Measurements from ENCODE around the gene PLEKHG5.
"Not testable (repeated sequence)": the region's sequence is repeated elsewhere in the genome, so short reads cannot be mapped to it uniquely, and the experiment has no call there.

The PLEKHG5 gene

DNA sequence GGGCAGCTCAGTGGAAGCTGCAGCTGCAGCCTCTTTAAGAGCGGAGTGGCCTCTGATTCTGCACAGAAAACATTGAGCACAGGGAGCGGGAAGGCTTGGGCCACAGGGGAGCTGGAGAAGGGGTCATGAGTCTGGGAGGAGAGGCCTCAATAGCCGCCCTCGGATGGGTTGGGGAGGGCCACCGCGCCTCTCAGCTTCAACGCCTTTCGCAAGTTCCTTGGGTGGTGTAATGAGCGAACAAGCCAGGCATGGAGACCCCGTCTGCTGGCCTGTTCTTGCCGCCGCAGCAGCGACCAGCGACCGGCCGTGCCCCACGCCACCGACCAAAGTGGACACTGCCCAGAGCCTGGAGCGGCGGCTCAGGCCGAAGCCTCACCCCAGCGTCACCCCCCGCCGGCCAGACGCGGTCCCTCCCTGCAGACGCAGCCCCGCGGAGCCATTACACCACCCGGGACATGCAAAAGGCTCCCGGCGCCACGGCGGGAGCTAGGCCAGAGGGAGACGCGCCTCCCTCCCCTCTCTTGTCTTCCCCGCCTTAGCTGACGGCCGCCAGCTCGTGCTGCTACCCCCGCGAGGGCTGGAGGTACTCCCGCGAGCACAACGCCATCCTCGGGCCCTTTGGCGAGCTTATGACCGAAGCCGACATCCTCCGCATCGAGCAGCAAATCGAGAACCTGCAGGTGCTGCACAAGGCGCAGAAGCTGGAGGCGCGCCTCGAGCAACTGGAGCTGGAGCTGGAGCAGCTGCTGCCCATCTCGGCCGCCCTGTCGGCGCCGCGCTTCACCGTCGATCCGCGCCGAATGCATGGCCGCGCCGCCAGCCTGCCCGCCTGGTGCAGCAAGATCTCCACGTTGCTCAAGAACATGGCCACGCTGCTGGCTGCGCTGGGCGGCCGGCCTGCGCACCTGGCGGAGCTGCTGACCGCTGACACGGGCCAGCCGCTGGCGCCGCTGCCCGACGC lies 37.3 kb downstream of the PLEKHG5 start:
- not testable (repeated sequence) for H3K36me3 ChIP-seq (ENCODE audit: insufficient read depth, low read length); H3K9me3 ChIP-seq (replicated peaks; ENCODE audit: low read length); H3K4me1 ChIP-seq (ENCODE audit: control insufficient read depth, insufficient read depth, low read length); H3K4me3 ChIP-seq (ENCODE audit: low read length); H3K9ac ChIP-seq (ENCODE audit: low read depth, low read length)
- Histone ChIP-seq H3K4me2 (ENCODE audit: low read length) (peak overlapping the region; percentile 31), H3K27me3 (ENCODE audit: control insufficient read depth, insufficient read depth, low read length) (peaks cover 71% of the 10 kb centered on the region)

DNA sequence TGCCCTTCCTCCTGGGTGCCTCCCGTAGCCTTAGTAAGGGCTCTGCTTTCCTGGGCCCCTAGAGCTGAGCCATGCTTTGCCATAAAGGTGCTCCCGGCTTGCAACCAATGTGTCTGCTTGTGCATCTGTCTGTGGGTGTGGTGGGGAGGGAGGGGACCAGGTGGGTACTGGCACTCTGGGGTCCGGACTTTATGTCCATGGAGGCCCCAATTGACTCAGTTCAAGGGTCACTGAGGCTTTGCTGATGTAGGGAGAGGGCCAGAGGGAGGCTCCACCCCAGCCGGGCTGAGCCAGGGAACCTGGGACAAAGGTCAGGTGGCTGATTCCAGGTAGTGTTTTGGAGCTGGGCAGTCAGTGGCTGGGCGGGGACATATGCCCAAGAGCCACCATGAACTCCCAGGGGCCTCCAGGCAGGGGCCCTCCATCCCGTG lies 40.5 kb downstream of the PLEKHG5 start:
- H3K36me3 ChIP-seq (ENCODE audit: insufficient read depth, low read length), result no peaks in the 10 kb centered on the region
- H3K9me3 ChIP-seq (replicated peaks; ENCODE audit: low read length), result no peaks in the 10 kb centered on the region
- peaks cover 80% of the 10 kb centered on the region for H3K27me3 ChIP-seq (ENCODE audit: control insufficient read depth, insufficient read depth, low read length)
- H3K4me3 ChIP-seq (ENCODE audit: low read length), result no peak overlapping the region
- H3K4me2 ChIP-seq (ENCODE audit: low read length), result no peak overlapping the region
- peaks cover 3% of the 10 kb centered on the region for H3K4me1 ChIP-seq (ENCODE audit: control insufficient read depth, insufficient read depth, low read length)
- H3K9ac ChIP-seq (ENCODE audit: low read depth, low read length), result no peak overlapping the region

DNA sequence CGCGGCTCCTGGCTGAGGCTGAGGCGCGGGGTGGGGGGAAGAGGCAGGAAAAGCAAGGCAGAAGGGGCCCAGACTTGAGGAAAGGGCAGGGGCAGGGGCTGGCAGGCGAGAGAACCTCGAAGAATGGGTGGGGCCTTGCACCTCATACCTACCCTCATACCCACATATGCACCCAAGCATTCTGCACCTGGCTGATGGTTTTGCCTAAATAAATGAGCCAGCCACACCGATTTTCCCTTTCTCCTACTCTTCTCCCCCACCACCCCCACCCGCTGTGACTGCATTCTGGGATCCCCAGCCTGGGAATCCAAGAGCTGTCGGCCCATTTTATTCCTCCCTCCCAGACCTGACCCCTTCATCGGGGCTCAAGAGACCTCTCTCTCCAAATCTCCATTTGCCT lies 41.0 kb downstream of the PLEKHG5 start:
- H3K9me3 ChIP-seq (replicated peaks; ENCODE audit: low read length); H3K4me3 ChIP-seq (ENCODE audit: low read length); H3K9ac ChIP-seq (ENCODE audit: low read depth, low read length); H3K4me1 ChIP-seq (ENCODE audit: control insufficient read depth, insufficient read depth, low read length); H3K36me3 ChIP-seq (ENCODE audit: insufficient read depth, low read length); H3K4me2 ChIP-seq (ENCODE audit: low read length): not testable (repeated sequence)
- H3K27me3 ChIP-seq (ENCODE audit: control insufficient read depth, insufficient read depth, low read length), result peaks cover 76% of the 10 kb centered on the region

DNA sequence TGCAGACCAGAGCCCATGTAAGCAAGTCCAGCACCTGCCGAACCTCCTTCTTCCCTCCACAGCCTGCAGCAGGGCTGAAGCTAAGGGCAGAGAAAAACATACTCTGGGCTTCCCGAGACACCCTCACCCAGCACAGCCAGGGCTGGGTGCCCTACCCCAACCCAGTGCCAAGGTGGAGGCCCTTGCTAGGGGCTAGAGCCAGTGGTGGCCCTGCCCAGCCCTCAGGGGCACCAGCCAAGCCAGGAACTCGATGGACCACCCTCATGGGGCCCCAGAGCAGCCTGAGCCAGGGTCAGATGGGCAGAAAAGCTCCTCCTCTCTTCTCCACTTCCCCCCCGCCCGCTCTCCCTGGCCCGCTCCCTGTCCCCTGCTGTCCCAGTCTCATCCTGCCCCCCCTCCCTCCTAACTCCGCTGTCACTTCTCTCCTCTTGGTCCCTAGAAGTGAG lies 41.4 kb downstream of the PLEKHG5 start:
- Histone ChIP-seq H3K9me3 (replicated peaks; ENCODE audit: low read length) (no peaks in the 10 kb centered on the region), H3K4me2 (ENCODE audit: low read length) (no peak overlapping the region), H3K9ac (ENCODE audit: low read depth, low read length) (no peak overlapping the region), H3K27me3 (ENCODE audit: control insufficient read depth, insufficient read depth, low read length) (peaks cover 71% of the 10 kb centered on the region), H3K36me3 (ENCODE audit: insufficient read depth, low read length) (no peaks in the 10 kb centered on the region), H3K4me1 (ENCODE audit: control insufficient read depth, insufficient read depth, low read length) (no peaks in the 10 kb centered on the region), H3K4me3 (ENCODE audit: low read length) (no peak overlapping the region)

DNA sequence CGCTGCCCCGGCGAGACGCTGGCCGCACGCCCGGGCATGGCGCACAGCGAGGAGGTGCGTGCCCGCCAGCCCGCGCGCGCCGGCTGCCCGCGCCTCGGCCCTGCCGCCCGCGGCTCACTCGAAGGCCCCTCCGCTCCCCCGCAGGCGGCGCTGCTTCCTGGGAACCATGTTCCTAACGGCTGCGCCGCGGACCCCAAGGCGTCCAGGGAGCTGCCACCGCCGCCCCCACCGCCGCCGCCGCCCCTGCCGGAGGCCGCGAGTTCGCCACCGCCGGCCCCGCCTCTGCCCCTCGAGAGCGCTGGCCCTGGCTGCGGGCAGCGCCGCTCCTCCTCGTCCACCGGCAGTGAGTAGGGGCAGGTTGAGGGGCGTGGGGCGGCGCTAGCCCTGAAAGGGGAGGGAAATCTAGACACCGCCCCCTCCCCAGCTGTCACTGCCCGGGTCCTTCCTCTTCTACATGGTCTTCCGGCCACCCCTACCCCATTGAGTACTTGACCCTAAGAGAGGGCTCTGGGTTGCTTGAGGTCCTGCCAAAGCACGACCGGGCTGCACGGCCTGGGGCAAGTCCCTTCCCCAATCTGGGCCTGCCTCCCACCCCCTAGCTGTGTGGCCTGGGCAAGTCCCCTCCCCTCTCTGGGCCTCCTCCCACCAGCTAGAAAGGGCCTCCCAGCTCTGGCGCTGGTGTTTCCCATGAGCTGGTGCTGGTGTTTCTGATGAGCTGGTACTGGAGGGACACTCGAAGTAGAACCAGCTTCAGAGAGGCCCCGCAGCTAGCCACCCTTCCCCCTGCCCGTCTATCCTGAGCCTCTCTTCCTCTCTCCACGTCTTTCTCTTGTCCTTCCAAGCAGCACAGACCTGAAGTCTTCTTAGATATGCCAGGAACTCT lies 42.5 kb downstream of the PLEKHG5 start:
- H3K9ac ChIP-seq (ENCODE audit: low read depth, low read length), result no peak overlapping the region
- no peak overlapping the region for H3K4me2 ChIP-seq (ENCODE audit: low read length)
- H3K4me3 ChIP-seq (ENCODE audit: low read length), result no peak overlapping the region
- no peaks in the 10 kb centered on the region for H3K36me3 ChIP-seq (ENCODE audit: insufficient read depth, low read length)
- no peaks in the 10 kb centered on the region for H3K4me1 ChIP-seq (ENCODE audit: control insufficient read depth, insufficient read depth, low read length)
- no peaks in the 10 kb centered on the region for H3K9me3 ChIP-seq (replicated peaks; ENCODE audit: low read length)
- H3K27me3 ChIP-seq (ENCODE audit: control insufficient read depth, insufficient read depth, low read length), result peaks cover 72% of the 10 kb centered on the region

DNA sequence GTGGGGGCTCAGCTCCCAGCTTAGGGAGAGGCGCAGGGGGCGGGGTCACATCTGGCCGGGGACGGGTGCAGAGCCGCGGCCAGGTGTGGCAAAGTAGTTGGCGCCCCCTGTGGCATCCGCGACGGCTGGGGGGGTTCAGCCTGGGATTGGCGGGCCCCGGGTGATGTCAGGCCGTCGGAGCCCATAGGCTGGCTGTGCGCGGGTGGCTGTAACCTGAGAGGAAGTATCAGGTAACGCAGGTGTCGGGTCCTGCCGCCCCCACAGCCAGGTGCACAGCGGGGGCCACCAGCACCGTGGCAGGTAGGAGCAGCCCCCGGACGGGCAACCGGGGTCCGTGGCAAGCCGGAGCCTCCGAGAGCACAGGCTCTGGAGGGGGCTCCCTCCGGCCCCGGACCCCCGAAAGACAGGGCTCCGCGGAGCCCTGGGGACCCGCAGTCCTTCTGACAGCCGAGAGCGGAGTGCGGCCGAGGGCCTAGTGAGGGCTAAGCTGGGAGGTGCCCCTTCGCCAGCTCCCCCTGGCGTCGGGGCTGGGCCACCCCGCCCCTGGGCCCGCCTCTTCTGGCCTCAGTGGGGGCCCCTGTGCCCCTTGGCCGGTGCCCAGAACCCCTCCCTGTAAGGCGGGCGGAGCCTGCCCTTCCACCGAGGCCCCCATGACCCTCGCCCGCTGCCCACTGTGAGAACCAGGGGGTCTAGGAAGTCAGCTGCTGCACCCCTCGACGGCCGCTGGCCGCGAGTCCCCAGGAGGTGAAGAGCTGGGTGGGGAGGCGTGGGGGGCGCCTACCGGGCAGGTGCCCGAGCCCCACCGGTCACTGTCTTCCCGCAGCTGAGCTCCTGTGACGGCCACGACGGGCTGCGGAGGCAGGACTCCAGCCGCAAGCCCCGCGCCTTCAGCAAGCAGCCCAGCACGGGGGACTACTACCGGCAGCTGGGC lies 43.4 kb downstream of the PLEKHG5 start:
- H3K9me3 ChIP-seq (replicated peaks; ENCODE audit: low read length), result no peaks in the 10 kb centered on the region
- H3K27me3 ChIP-seq (ENCODE audit: control insufficient read depth, insufficient read depth, low read length), result peaks cover 67% of the 10 kb centered on the region
- no peaks in the 10 kb centered on the region for H3K36me3 ChIP-seq (ENCODE audit: insufficient read depth, low read length)
- no peaks in the 10 kb centered on the region for H3K4me1 ChIP-seq (ENCODE audit: control insufficient read depth, insufficient read depth, low read length)
- H3K4me2 ChIP-seq (ENCODE audit: low read length), result no peak overlapping the region
- no peak overlapping the region for H3K9ac ChIP-seq (ENCODE audit: low read depth, low read length)
- no peak overlapping the region for H3K4me3 ChIP-seq (ENCODE audit: low read length)

DNA sequence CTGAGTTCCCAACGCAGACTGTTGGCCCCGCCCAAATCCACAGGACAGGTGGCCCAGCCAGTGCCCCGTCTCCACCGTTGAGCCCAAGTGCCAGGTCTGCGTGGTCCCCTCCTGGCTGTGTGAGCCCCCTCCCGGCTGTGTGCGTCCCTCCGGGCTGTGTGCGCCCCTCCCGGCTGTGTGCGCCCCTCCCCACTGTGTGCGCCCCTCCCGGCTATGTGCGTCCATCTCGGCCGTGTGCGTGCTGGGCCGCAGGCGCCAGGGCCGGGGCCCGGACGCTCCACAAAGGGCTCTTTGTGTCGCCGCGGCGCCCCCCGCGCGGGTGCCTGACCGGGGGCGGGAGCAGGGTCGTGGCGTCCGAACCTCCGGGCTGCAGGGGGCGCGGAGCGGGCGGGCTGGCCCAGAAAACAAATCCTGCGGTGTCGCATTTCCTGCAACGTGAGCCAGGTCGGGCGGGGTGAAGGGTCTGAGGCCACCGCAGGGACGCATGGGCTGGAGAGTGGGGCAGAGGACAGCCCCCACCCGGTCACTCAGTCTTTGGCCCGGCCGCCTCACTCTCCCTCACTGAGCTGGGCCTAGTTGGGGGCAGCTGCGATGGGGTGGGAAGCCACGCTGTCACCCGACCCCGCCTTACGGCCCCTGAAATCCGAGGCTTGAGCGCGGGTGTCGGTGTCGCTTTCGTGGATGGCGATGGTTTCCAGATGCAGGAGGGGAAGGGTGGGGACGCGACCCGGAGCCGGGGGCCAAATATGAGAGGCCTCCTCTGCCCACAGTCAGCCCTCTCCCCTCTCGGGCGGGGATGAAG lies 44.2 kb downstream of the PLEKHG5 start:
- Histone ChIP-seq H3K4me3 (ENCODE audit: low read length) (no peak overlapping the region), H3K9me3 (replicated peaks; ENCODE audit: low read length) (no peaks in the 10 kb centered on the region), H3K36me3 (ENCODE audit: insufficient read depth, low read length) (no peaks in the 10 kb centered on the region), H3K27me3 (ENCODE audit: control insufficient read depth, insufficient read depth, low read length) (peaks cover 62% of the 10 kb centered on the region), H3K9ac (ENCODE audit: low read depth, low read length) (no peak overlapping the region), H3K4me1 (ENCODE audit: control insufficient read depth, insufficient read depth, low read length) (no peaks in the 10 kb centered on the region), H3K4me2 (ENCODE audit: low read length) (no peak overlapping the region)

DNA sequence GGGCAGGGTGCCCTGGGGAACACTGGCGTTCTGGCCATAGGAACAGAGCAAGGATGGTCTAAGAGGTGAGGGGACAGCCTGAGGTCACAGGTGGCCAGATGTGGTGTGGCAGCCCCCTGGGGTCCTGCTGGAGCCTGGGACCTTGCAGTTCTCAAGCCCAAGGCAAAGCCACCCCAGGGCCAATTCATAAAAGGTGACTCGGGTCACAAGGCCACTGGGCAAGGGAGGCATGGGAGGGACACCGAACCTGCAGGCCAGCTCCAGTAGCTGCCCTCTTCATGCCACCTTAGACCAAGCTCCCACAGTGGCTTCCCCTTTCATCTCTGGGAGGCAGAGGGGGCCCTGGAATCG lies 44.8 kb downstream of the PLEKHG5 start:
- Histone ChIP-seq H3K9me3 (replicated peaks; ENCODE audit: low read length) (no peaks in the 10 kb centered on the region), H3K27me3 (ENCODE audit: control insufficient read depth, insufficient read depth, low read length) (peaks cover 62% of the 10 kb centered on the region), H3K4me1 (ENCODE audit: control insufficient read depth, insufficient read depth, low read length) (no peaks in the 10 kb centered on the region), H3K4me3 (ENCODE audit: low read length) (no peak overlapping the region), H3K9ac (ENCODE audit: low read depth, low read length) (no peak overlapping the region), H3K4me2 (ENCODE audit: low read length) (no peak overlapping the region), H3K36me3 (ENCODE audit: insufficient read depth, low read length) (no peaks in the 10 kb centered on the region)

DNA sequence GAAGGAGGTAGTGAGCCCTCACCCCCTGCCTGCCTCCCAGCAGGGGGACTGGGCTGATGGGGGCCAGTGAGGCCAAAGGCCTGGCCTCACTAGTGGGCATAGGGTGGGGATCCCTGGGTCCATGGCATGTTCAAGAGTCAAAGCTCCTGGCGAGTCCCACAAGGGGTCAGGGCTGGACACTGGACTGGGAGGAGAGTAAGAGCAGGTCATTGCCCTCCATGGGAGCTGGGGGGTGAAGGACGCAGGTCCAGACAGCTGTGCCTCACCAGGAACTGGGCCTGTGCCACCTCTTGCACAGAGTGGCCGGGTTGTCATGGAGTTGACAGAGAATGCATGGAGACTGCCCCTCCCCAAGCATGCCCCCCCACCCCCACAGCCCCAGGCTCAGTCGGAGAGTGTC lies 45.5 kb downstream of the PLEKHG5 start:
- H3K4me2 ChIP-seq (ENCODE audit: low read length); H3K36me3 ChIP-seq (ENCODE audit: insufficient read depth, low read length); H3K4me1 ChIP-seq (ENCODE audit: control insufficient read depth, insufficient read depth, low read length); H3K4me3 ChIP-seq (ENCODE audit: low read length); H3K9ac ChIP-seq (ENCODE audit: low read depth, low read length); H3K9me3 ChIP-seq (replicated peaks; ENCODE audit: low read length): not testable (repeated sequence)
- H3K27me3 ChIP-seq (ENCODE audit: control insufficient read depth, insufficient read depth, low read length), result peaks cover 62% of the 10 kb centered on the region

DNA sequence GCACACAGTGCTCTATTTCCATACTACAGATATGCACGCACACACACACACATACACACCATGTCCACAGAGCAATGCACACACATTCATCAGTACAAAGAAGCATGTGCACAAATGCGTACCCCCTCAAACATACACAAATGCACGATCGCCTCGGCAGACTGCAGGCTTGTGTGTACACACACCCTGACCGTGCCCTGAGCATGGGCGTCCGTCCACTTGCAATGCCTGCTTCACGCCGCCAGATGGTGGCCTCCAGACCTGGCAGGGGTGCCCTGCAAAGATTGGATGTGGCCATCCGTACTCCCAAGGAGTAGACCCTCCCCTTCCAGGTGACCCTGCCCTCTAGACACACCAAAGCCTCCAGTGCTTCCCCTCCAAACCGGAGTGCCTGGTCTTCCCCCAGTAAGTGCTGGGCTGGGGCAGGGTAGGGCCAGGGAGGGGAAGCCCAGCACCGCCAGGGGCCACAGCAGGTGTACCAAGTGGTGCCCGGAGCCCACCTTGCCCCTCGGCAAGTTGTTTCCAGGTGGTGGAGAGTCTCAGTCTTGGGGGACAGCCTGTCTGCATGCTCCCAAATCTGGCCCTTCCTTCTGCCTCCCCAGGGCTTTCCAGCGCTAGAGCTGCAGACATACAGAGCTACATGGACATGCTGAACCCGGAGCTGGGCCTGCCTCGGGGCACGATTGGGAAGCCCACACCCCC lies 46.3 kb downstream of the PLEKHG5 start:
- Histone ChIP-seq H3K36me3 (ENCODE audit: insufficient read depth, low read length) (no peaks in the 10 kb centered on the region), H3K4me2 (ENCODE audit: low read length) (no peak overlapping the region), H3K9ac (ENCODE audit: low read depth, low read length) (no peak overlapping the region), H3K4me3 (ENCODE audit: low read length) (no peak overlapping the region), H3K4me1 (ENCODE audit: control insufficient read depth, insufficient read depth, low read length) (no peaks in the 10 kb centered on the region), H3K27me3 (ENCODE audit: control insufficient read depth, insufficient read depth, low read length) (peaks cover 59% of the 10 kb centered on the region), H3K9me3 (replicated peaks; ENCODE audit: low read length) (no peaks in the 10 kb centered on the region)
